Panc1 (cell line): Measurements from ENCODE around the gene NFIC.

Experiments
- POLR2AphosphoS5 ChIP-seq: IDR thresholded peaks from 2 replicates; pipeline ENCODE4 v1.6.1; 2012; ENCODE audit warnings: mild to moderate bottlenecking, low read depth, low read length, moderate library complexity
- SIN3A ChIP-seq: IDR thresholded peaks from 2 replicates; pipeline ENCODE4 v1.6.1; 2012; ENCODE audit warnings: low read depth, mild to moderate bottlenecking, low read length, moderate library complexity, borderline replicate concordance; ENCODE audit not compliant: insufficient read depth
- TF ChIP-seq, protein P1 (sequence below): fragments of 450-650 bp; IDR thresholded peaks from 2 replicates; pipeline ENCODE4 v1.5.1; 2017; ENCODE audit warnings: mild to moderate bottlenecking
- TF ChIP-seq, protein P2 (sequence below), 2 experiments: IDR thresholded peaks; 2 replicates each; pipeline ENCODE4 v1.6.1; 2011 to 2012; ENCODE audit warnings: low read depth in 2 of 2, control low read depth in 1 of 2, low read length in 1 of 2, mild to moderate bottlenecking in 1 of 2, moderate library complexity in 1 of 2; ENCODE audit not compliant: insufficient read depth in 1 of 2

DNA sequence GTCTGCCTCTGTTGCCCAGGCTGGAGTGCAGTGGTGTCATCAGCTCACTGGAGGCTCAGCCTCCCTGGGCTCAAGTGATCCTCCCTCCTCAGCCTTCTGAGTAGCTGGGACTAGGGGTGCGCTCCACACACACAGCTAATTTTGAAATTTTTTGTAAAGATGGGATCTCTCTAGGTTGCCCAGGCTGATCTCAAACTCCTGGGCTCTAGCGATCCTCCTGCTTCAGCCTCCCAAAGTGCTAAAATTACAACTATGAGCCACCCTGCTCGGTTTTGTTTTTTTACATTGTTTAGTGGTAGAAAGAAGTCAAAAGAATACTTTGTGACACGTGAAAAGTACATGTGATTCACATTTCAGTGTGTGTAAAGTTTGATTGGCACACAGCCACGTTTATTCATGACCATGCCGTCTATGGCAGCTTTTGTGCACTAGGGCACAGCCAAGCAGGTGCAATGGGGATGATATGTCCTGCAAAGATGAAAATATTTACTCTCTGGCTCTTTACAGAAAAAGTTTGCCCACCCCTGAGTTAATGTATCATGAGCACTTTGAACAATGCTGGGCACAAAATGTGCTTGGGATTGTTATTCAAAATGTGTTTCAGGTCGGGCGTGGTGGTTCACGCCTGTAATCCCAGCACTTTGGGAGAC, 16.2 kb upstream of the NFIC start:
- TF ChIP-seq, protein P1, sequence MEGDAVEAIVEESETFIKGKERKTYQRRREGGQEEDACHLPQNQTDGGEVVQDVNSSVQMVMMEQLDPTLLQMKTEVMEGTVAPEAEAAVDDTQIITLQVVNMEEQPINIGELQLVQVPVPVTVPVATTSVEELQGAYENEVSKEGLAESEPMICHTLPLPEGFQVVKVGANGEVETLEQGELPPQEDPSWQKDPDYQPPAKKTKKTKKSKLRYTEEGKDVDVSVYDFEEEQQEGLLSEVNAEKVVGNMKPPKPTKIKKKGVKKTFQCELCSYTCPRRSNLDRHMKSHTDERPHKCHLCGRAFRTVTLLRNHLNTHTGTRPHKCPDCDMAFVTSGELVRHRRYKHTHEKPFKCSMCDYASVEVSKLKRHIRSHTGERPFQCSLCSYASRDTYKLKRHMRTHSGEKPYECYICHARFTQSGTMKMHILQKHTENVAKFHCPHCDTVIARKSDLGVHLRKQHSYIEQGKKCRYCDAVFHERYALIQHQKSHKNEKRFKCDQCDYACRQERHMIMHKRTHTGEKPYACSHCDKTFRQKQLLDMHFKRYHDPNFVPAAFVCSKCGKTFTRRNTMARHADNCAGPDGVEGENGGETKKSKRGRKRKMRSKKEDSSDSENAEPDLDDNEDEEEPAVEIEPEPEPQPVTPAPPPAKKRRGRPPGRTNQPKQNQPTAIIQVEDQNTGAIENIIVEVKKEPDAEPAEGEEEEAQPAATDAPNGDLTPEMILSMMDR = no peak
- TF ChIP-seq POLR2AphosphoS5 (no peak), SIN3A (no peak)
- TF ChIP-seq, protein P2, sequence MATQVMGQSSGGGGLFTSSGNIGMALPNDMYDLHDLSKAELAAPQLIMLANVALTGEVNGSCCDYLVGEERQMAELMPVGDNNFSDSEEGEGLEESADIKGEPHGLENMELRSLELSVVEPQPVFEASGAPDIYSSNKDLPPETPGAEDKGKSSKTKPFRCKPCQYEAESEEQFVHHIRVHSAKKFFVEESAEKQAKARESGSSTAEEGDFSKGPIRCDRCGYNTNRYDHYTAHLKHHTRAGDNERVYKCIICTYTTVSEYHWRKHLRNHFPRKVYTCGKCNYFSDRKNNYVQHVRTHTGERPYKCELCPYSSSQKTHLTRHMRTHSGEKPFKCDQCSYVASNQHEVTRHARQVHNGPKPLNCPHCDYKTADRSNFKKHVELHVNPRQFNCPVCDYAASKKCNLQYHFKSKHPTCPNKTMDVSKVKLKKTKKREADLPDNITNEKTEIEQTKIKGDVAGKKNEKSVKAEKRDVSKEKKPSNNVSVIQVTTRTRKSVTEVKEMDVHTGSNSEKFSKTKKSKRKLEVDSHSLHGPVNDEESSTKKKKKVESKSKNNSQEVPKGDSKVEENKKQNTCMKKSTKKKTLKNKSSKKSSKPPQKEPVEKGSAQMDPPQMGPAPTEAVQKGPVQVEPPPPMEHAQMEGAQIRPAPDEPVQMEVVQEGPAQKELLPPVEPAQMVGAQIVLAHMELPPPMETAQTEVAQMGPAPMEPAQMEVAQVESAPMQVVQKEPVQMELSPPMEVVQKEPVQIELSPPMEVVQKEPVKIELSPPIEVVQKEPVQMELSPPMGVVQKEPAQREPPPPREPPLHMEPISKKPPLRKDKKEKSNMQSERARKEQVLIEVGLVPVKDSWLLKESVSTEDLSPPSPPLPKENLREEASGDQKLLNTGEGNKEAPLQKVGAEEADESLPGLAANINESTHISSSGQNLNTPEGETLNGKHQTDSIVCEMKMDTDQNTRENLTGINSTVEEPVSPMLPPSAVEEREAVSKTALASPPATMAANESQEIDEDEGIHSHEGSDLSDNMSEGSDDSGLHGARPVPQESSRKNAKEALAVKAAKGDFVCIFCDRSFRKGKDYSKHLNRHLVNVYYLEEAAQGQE (IDR thresholded peaks at IDR 0.05; ENCODE audit: insufficient read depth in 1 of 2, low read depth in 2 of 2, low read length in 1 of 2) = no peak
